Neural cell (in vitro differentiated cells): ENCODE measurements around the gene KCNRG. TPM values are rescaled to one million over a fixed set of nuclear protein-coding genes. Genes with fewer than 3 reads are reported as not detected.

Experiments
- H2AFZ ChIP-seq: fragments of 200-600, 300-800 bp; sonication (generic), shearing (Covaris generic); 2 replicates; pipeline ENCODE4 v1.6.0; 2014; ENCODE audit warnings: low read depth, mild to moderate bottlenecking, antibody characterized with exemption, low read length, moderate library complexity
- H3F3A ChIP-seq: fragments of 200-600 bp; shearing (Covaris generic); 2 replicates; pipeline ENCODE4 v1.6.1; 2016; ENCODE audit warnings: mild to moderate bottlenecking, moderate library complexity, mixed read lengths, antibody characterized with exemption, low read length; ENCODE audit not compliant: insufficient read depth, poor library complexity, severe bottlenecking
- H3K27ac ChIP-seq: fragments of 200-600, 300-800 bp; sonication (generic), shearing (Covaris generic); 2 replicates; pipeline ENCODE4 v1.5.1; 2014; ENCODE audit warnings: mild to moderate bottlenecking, low read length, moderate library complexity
- H3K27me3 ChIP-seq: fragments of 300-800, 200-600 bp; sonication (generic), shearing (Covaris generic); 2 replicates; pipeline ENCODE4 v1.6.0; 2014; ENCODE audit warnings: mild to moderate bottlenecking, low read depth, low read length, moderate library complexity; ENCODE audit not compliant: insufficient read depth
- H3K36me3 ChIP-seq: fragments of 300-800, 200-600 bp; sonication (generic), shearing (Covaris generic); 2 replicates; pipeline ENCODE4 v1.5.1; 2014; ENCODE audit warnings: mild to moderate bottlenecking, antibody characterized with exemption, low read length, moderate library complexity; ENCODE audit not compliant: insufficient read depth
- H3K4me2 ChIP-seq: fragments of 300-800, 200-600 bp; sonication (generic), shearing (Covaris generic); 2 replicates; pipeline ENCODE4 v1.6.0; 2014; ENCODE audit warnings: mild to moderate bottlenecking, low read length
- H3K4me3 ChIP-seq: fragments of 300-800, 200-600 bp; sonication (generic), shearing (Covaris generic); 2 replicates; pipeline ENCODE4 v1.5.1; 2014; ENCODE audit warnings: mild to moderate bottlenecking, low read length, moderate library complexity
- H3K79me2 ChIP-seq: fragments of 200-600 bp; shearing (Covaris generic); replicated peaks from 2 replicates; pipeline ENCODE4 v1.6.0; 2014; ENCODE audit warnings: mild to moderate bottlenecking, low read length, moderate library complexity; ENCODE audit not compliant: insufficient read depth
- H3K9ac ChIP-seq: fragments of 300-800, 200-600 bp; sonication (generic), shearing (Covaris generic); 2 replicates; pipeline ENCODE4 v1.6.1; 2016; ENCODE audit warnings: mild to moderate bottlenecking, low read length, mixed read lengths
- H3K9me2 ChIP-seq: fragments of 200-600 bp; shearing (Covaris generic); 2 replicates; pipeline ENCODE4 v1.6.1; 2016; ENCODE audit warnings: mild to moderate bottlenecking, low read length, mixed read lengths; ENCODE audit not compliant: insufficient read depth
- H3K9me3 ChIP-seq: fragments of 200-600, 300-800 bp; sonication (generic), shearing (Covaris generic); 2 replicates; pipeline ENCODE4 v1.6.1; 2016; ENCODE audit warnings: mild to moderate bottlenecking, mixed run types, low read length, moderate library complexity, mixed read lengths
- H4K20me1 ChIP-seq: fragments of 200-600 bp; shearing (Covaris generic); 2 replicates; pipeline ENCODE4 v1.6.1; 2016; ENCODE audit warnings: mild to moderate bottlenecking, mixed run types; ENCODE audit not compliant: insufficient read depth
- EP300 ChIP-seq: fragments of 450-650 bp; conservative IDR thresholded peaks from 2 replicates; pipeline ENCODE4 v1.6.1; 2014; ENCODE audit warnings: antibody characterized with exemption, mild to moderate bottlenecking, moderate library complexity; ENCODE audit not compliant: poor library complexity, severe bottlenecking
- EZH2 ChIP-seq: fragments of 200-600, 300-800 bp; shearing (Covaris generic), sonication (generic); IDR thresholded peaks from 2 replicates; pipeline ENCODE4 v1.6.1; 2014; ENCODE audit warnings: antibody characterized with exemption, low read length, borderline replicate concordance, mild to moderate bottlenecking; ENCODE audit not compliant: insufficient read depth, poor library complexity, severe bottlenecking
- MXI1 ChIP-seq: fragments of 450-650 bp; conservative IDR thresholded peaks from 2 replicates; pipeline ENCODE4 v1.6.1; 2014; ENCODE audit warnings: antibody characterized with exemption, mild to moderate bottlenecking; ENCODE audit not compliant: poor library complexity, severe bottlenecking
- POLR2AphosphoS5 ChIP-seq: IDR thresholded peaks from 2 replicates; pipeline ENCODE4 v1.6.1; 2012
- RAD21 ChIP-seq: fragments of 450-650 bp; conservative IDR thresholded peaks from 2 replicates; pipeline ENCODE4 v1.6.1; 2014; ENCODE audit warnings: antibody characterized with exemption, mild to moderate bottlenecking, moderate library complexity
- SMC3 ChIP-seq: fragments of 450-650 bp; conservative IDR thresholded peaks from 2 replicates; pipeline ENCODE4 v1.6.1; 2014; ENCODE audit warnings: antibody characterized with exemption, mild to moderate bottlenecking, moderate library complexity; ENCODE audit not compliant: poor library complexity
- TAF1 ChIP-seq: IDR thresholded peaks from 2 replicates; pipeline ENCODE4 v1.6.1; 2012; ENCODE audit warnings: low read depth
- polyA plus RNA-seq: library from polyadenylated mRNA; depleted of rRNA; stranded (reverse); fragments of >200 nt; gene quantifications from 2 replicates; pipeline ENCODE4 v1.2.3, GENCODE V29; 2014
- TF ChIP-seq, protein P1 (sequence below): fragments of 450-650 bp; IDR thresholded peaks from 2 replicates; pipeline ENCODE4 v1.5.1; 2014; ENCODE audit warnings: antibody characterized with exemption, mild to moderate bottlenecking, moderate library complexity; ENCODE audit not compliant: poor library complexity, severe bottlenecking
- TF ChIP-seq, protein P2 (sequence below): IDR thresholded peaks from 2 replicates; pipeline ENCODE4 v1.6.1; 2012; ENCODE audit warnings: borderline replicate concordance

KCNRG gene
- polyA plus RNA-seq, 1 donor from 2014 or later = 6.7 TPM

DNA sequence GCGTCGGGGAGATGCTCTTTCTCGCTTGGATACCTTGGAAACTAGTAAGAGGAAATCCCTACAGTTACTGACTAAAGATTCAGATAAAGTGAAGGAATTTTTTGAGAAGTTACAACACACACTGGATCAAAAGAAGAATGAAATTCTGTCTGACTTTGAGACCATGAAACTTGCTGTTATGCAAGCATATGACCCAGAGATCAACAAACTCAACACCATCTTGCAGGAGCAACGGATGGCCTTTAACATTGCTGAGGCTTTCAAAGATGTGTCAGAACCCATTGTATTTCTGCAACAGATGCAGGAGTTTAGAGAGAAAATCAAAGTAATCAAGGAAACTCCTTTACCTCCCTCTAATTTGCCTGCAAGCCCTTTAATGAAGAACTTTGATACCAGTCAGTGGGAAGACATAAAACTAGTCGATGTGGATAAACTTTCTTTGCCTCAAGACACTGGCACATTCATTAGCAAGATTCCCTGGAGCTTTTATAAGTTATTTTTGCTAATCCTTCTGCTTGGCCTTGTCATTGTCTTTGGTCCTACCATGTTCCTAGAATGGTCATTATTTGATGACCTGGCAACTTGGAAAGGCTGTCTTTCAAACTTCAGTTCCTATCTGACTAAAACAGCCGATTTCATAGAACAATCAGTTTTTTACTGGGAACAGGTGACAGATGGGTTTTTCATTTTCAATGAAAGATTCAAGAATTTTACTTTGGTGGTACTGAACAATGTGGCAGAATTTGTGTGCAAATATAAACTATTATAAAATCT is 2.7 kb upstream of the KCNRG start:
- no peak overlapping the region for H3K4me3 ChIP-seq
- H3K36me3 ChIP-seq = peaks cover 9% of the 10 kb centered on the region
- peaks cover 20% of the 10 kb centered on the region for H3K79me2 ChIP-seq
- no peaks in the 10 kb centered on the region for H3K27me3 ChIP-seq
- no peak overlapping the region for H2AFZ ChIP-seq
- no peak overlapping the region for H3K9ac ChIP-seq
- no peak overlapping the region for H3K4me2 ChIP-seq
- H4K20me1 ChIP-seq = no peaks in the 10 kb centered on the region
- no peaks in the 10 kb centered on the region for H3K9me2 ChIP-seq
- H3K27ac ChIP-seq = no peak overlapping the region
- no peaks in the 10 kb centered on the region for H3F3A ChIP-seq
- TF ChIP-seq EZH2 (no peak), SMC3 (no peak), MXI1 (no peak), POLR2AphosphoS5 (no peak), RAD21 (no peak), EP300 (no peak), TAF1 (no peak)
- TF ChIP-seq, protein P1, sequence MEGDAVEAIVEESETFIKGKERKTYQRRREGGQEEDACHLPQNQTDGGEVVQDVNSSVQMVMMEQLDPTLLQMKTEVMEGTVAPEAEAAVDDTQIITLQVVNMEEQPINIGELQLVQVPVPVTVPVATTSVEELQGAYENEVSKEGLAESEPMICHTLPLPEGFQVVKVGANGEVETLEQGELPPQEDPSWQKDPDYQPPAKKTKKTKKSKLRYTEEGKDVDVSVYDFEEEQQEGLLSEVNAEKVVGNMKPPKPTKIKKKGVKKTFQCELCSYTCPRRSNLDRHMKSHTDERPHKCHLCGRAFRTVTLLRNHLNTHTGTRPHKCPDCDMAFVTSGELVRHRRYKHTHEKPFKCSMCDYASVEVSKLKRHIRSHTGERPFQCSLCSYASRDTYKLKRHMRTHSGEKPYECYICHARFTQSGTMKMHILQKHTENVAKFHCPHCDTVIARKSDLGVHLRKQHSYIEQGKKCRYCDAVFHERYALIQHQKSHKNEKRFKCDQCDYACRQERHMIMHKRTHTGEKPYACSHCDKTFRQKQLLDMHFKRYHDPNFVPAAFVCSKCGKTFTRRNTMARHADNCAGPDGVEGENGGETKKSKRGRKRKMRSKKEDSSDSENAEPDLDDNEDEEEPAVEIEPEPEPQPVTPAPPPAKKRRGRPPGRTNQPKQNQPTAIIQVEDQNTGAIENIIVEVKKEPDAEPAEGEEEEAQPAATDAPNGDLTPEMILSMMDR = no peak
- TF ChIP-seq, protein P2, sequence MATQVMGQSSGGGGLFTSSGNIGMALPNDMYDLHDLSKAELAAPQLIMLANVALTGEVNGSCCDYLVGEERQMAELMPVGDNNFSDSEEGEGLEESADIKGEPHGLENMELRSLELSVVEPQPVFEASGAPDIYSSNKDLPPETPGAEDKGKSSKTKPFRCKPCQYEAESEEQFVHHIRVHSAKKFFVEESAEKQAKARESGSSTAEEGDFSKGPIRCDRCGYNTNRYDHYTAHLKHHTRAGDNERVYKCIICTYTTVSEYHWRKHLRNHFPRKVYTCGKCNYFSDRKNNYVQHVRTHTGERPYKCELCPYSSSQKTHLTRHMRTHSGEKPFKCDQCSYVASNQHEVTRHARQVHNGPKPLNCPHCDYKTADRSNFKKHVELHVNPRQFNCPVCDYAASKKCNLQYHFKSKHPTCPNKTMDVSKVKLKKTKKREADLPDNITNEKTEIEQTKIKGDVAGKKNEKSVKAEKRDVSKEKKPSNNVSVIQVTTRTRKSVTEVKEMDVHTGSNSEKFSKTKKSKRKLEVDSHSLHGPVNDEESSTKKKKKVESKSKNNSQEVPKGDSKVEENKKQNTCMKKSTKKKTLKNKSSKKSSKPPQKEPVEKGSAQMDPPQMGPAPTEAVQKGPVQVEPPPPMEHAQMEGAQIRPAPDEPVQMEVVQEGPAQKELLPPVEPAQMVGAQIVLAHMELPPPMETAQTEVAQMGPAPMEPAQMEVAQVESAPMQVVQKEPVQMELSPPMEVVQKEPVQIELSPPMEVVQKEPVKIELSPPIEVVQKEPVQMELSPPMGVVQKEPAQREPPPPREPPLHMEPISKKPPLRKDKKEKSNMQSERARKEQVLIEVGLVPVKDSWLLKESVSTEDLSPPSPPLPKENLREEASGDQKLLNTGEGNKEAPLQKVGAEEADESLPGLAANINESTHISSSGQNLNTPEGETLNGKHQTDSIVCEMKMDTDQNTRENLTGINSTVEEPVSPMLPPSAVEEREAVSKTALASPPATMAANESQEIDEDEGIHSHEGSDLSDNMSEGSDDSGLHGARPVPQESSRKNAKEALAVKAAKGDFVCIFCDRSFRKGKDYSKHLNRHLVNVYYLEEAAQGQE = no peak
- H3K9me3 ChIP-seq = no peaks in the 10 kb centered on the region

DNA sequence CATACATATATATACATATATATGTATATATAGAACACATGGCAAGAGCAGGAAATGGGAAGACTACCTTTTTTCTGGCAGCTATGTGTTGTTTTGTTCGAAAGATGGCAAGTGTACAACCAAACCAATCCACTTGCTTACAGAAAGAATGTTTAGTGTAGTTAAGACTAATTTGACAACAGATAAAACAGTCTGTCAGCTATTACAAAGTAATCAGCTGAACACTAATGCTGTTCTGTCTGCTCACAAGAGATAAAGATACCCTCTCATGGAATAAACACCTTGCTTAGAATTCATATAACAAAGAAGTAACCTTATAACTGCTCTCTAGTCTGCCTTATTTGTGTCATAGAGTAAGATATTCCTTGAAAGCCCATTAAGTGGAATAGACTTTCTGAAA is 858 bp upstream of the KCNRG start:
- Histone ChIP-seq H3K36me3 (peaks cover 9% of the 10 kb centered on the region), H3F3A (no peaks in the 10 kb centered on the region), H3K79me2 (peaks cover 15% of the 10 kb centered on the region), H3K27me3 (no peaks in the 10 kb centered on the region), H3K4me3 (no peak overlapping the region), H3K4me2 (no peak overlapping the region), H3K27ac (no peak overlapping the region), H4K20me1 (no peaks in the 10 kb centered on the region), H3K9me3 (no peaks in the 10 kb centered on the region), H3K9me2 (no peaks in the 10 kb centered on the region), H3K9ac (no peak overlapping the region), H2AFZ (no peak overlapping the region)
- TF ChIP-seq, protein P2 = no peak
- TF ChIP-seq, protein P1 = no peak
- TF ChIP-seq EZH2 = no peak
- TF ChIP-seq TAF1 = no peak
- TF ChIP-seq SMC3 = no peak
- TF ChIP-seq MXI1 = no peak
- no peak for TF ChIP-seq RAD21
- no peak for TF ChIP-seq POLR2AphosphoS5
